Hepatocyte (in vitro differentiated cells): ENCODE data around the gene FAM184A.

Experiments used
- CTCF ChIP-seq: fragments of 200-600 bp; sonication (generic); IDR thresholded peaks from 2 replicates; pipeline ENCODE4 v1.5.1; 2016; ENCODE audit warnings: antibody characterized with exemption, mild to moderate bottlenecking; ENCODE audit not compliant: poor library complexity
- EZH2phosphoT487 ChIP-seq: fragments of 200-600 bp; sonication (generic); IDR thresholded peaks from one replicate; pipeline ENCODE4 v1.6.1; 2018; ENCODE audit warnings: antibody characterized with exemption, mild to moderate bottlenecking, low read depth, moderate library complexity; ENCODE audit not compliant: unreplicated experiment, severe bottlenecking

- TF ChIP-seq CTCF (no peak), EZH2phosphoT487 (no peak)
Observed at GRCh38 chr6:119063491-119063890, 15.0 kb downstream of the FAM184A start.
